ENCODE measurements around the gene DNAI4.
"Not testable (repeated sequence)": the region's sequence is repeated elsewhere in the genome, so short reads cannot be mapped to it uniquely, and the experiment has no call there.

The DNAI4 gene

GRCh38 chr1:66834926-66835325, 89.7 kb downstream of the DNAI4 start:
- H3K27me3 Mint-ChIP-seq: no peaks in the 10 kb centered on the region
- no peak overlapping the region for H3K27ac Mint-ChIP-seq
- H3K36me3 Mint-ChIP-seq (ENCODE audit: low read depth): no peaks in the 10 kb centered on the region
- H3K4me1 Mint-ChIP-seq (ENCODE audit: low read depth): peaks cover 11% of the 10 kb centered on the region
- intact Hi-C loops (cut with micrococcal nuclease): no loop called here
- no peaks in the 10 kb centered on the region for H3K9me3 Mint-ChIP-seq
- no peak overlapping the region for H3K4me3 Mint-ChIP-seq

- Mint-ChIP-seq H3K9me3 (no peaks in the 10 kb centered on the region), H3K36me3 (ENCODE audit: low read depth) (no peaks in the 10 kb centered on the region), H3K4me1 (ENCODE audit: low read depth) (peaks cover 11% of the 10 kb centered on the region), H3K4me3 (no peak overlapping the region), H3K27me3 (no peaks in the 10 kb centered on the region), H3K27ac (no peak overlapping the region)
- intact Hi-C loops (cut with micrococcal nuclease): no loop called here
Observed at GRCh38 chr1:66833112-66833511, 91.5 kb downstream of the DNAI4 start.

GRCh38 chr1:66831529-66832239, 93.0 kb downstream of the DNAI4 start:
- peaks cover 11% of the 10 kb centered on the region for H3K4me1 Mint-ChIP-seq (ENCODE audit: low read depth)
- no peak overlapping the region for H3K4me3 Mint-ChIP-seq
- H3K27me3 Mint-ChIP-seq: no peaks in the 10 kb centered on the region
- no peaks in the 10 kb centered on the region for H3K36me3 Mint-ChIP-seq (ENCODE audit: low read depth)
- H3K9me3 Mint-ChIP-seq: no peaks in the 10 kb centered on the region
- no peak overlapping the region for H3K27ac Mint-ChIP-seq
- intact Hi-C loops (cut with micrococcal nuclease): no loop called here

- H3K27ac Mint-ChIP-seq: no peak overlapping the region
- H3K4me1 Mint-ChIP-seq (ENCODE audit: low read depth): no peaks in the 10 kb centered on the region
- intact Hi-C loops (cut with micrococcal nuclease): no loop called here
- no peak overlapping the region for H3K4me3 Mint-ChIP-seq
- H3K9me3 Mint-ChIP-seq: no peaks in the 10 kb centered on the region
- H3K36me3 Mint-ChIP-seq (ENCODE audit: low read depth): no peaks in the 10 kb centered on the region
- H3K27me3 Mint-ChIP-seq: no peaks in the 10 kb centered on the region
Observed at GRCh38 chr1:66824771-66825170, 99.9 kb downstream of the DNAI4 start.

- Mint-ChIP-seq H3K4me3 (no peak overlapping the region), H3K27ac (no peak overlapping the region), H3K36me3 (ENCODE audit: low read depth) (no peaks in the 10 kb centered on the region), H3K4me1 (ENCODE audit: low read depth) (no peaks in the 10 kb centered on the region), H3K9me3 (no peaks in the 10 kb centered on the region), H3K27me3 (no peaks in the 10 kb centered on the region)
- intact Hi-C loops (cut with micrococcal nuclease): no loop called here
Observed at GRCh38 chr1:66809736-66810326, 114.8 kb downstream of the DNAI4 start.

GRCh38 chr1:66809245-66809644, 115.4 kb downstream of the DNAI4 start:
- no peak overlapping the region for H3K4me3 Mint-ChIP-seq
- H3K9me3 Mint-ChIP-seq: no peaks in the 10 kb centered on the region
- H3K27ac Mint-ChIP-seq: no peak overlapping the region
- H3K4me1 Mint-ChIP-seq (ENCODE audit: low read depth): no peaks in the 10 kb centered on the region
- intact Hi-C loops (cut with micrococcal nuclease): no loop called here
- no peaks in the 10 kb centered on the region for H3K27me3 Mint-ChIP-seq
- H3K36me3 Mint-ChIP-seq (ENCODE audit: low read depth): no peaks in the 10 kb centered on the region

GRCh38 chr1:66795839-66796238, 128.8 kb downstream of the DNAI4 start:
- H3K27me3 Mint-ChIP-seq; intact Hi-C loops (cut with micrococcal nuclease); H3K4me1 Mint-ChIP-seq (ENCODE audit: low read depth); H3K27ac Mint-ChIP-seq; H3K36me3 Mint-ChIP-seq (ENCODE audit: low read depth); H3K4me3 Mint-ChIP-seq; H3K9me3 Mint-ChIP-seq: not testable (repeated sequence)

GRCh38 chr1:66791621-66792610, 132.7 kb downstream of the DNAI4 start:
- no peaks in the 10 kb centered on the region for H3K9me3 Mint-ChIP-seq
- H3K4me1 Mint-ChIP-seq (ENCODE audit: low read depth): no peaks in the 10 kb centered on the region
- H3K27ac Mint-ChIP-seq: no peak overlapping the region
- intact Hi-C loops (cut with micrococcal nuclease): no loop called here
- H3K27me3 Mint-ChIP-seq: no peaks in the 10 kb centered on the region
- no peaks in the 10 kb centered on the region for H3K36me3 Mint-ChIP-seq (ENCODE audit: low read depth)
- no peak overlapping the region for H3K4me3 Mint-ChIP-seq

GRCh38 chr1:66788231-66788939, 136.3 kb downstream of the DNAI4 start:
- intact Hi-C loops (cut with micrococcal nuclease): no loop called here
- no peaks in the 10 kb centered on the region for H3K4me1 Mint-ChIP-seq (ENCODE audit: low read depth)
- H3K36me3 Mint-ChIP-seq (ENCODE audit: low read depth): no peaks in the 10 kb centered on the region
- no peaks in the 10 kb centered on the region for H3K27me3 Mint-ChIP-seq
- no peak overlapping the region for H3K27ac Mint-ChIP-seq
- H3K9me3 Mint-ChIP-seq: no peaks in the 10 kb centered on the region
- H3K4me3 Mint-ChIP-seq: no peak overlapping the region

- no peaks in the 10 kb centered on the region for H3K36me3 Mint-ChIP-seq (ENCODE audit: low read depth)
- no peaks in the 10 kb centered on the region for H3K27me3 Mint-ChIP-seq
- H3K4me1 Mint-ChIP-seq (ENCODE audit: low read depth): no peaks in the 10 kb centered on the region
- intact Hi-C loops (cut with micrococcal nuclease): no loop called here
- H3K27ac Mint-ChIP-seq: no peak overlapping the region
- peaks cover 6% of the 10 kb centered on the region for H3K9me3 Mint-ChIP-seq
- no peak overlapping the region for H3K4me3 Mint-ChIP-seq
Observed at GRCh38 chr1:66787641-66788040, 137.0 kb downstream of the DNAI4 start.

GRCh38 chr1:66785800-66786199, 138.9 kb downstream of the DNAI4 start:
- H3K4me1 Mint-ChIP-seq (ENCODE audit: low read depth); H3K36me3 Mint-ChIP-seq (ENCODE audit: low read depth); H3K4me3 Mint-ChIP-seq; H3K27ac Mint-ChIP-seq; intact Hi-C loops (cut with micrococcal nuclease); H3K27me3 Mint-ChIP-seq: not testable (repeated sequence)
- H3K9me3 Mint-ChIP-seq: peaks cover 20% of the 10 kb centered on the region

GRCh38 chr1:66779475-66780078, 145.1 kb downstream of the DNAI4 start:
- Mint-ChIP-seq H3K27me3 (no peaks in the 10 kb centered on the region), H3K9me3 (peaks cover 35% of the 10 kb centered on the region), H3K4me1 (ENCODE audit: low read depth) (no peaks in the 10 kb centered on the region), H3K4me3 (no peak overlapping the region), H3K36me3 (ENCODE audit: low read depth) (no peaks in the 10 kb centered on the region), H3K27ac (no peak overlapping the region)
- intact Hi-C loops (cut with micrococcal nuclease): no loop called here

- Mint-ChIP-seq H3K36me3 (ENCODE audit: low read depth) (no peaks in the 10 kb centered on the region), H3K27ac (no peak overlapping the region), H3K4me3 (no peak overlapping the region), H3K9me3 (peaks cover 35% of the 10 kb centered on the region), H3K27me3 (no peaks in the 10 kb centered on the region), H3K4me1 (ENCODE audit: low read depth) (no peaks in the 10 kb centered on the region)
- intact Hi-C loops (cut with micrococcal nuclease): no loop called here
Observed at GRCh38 chr1:66778969-66779368, 145.7 kb downstream of the DNAI4 start.
